Measurements from ENCODE around the gene BMPR1A. TPM values are rescaled to one million over a fixed set of nuclear protein-coding genes. Genes with fewer than 3 reads are reported as not detected.

BMPR1A gene
- total RNA-seq, 2 experiments from 2014 or later = 2.9 to 6.8 TPM

GRCh38 chr10:86954681-86955500 lies 198.5 kb downstream of the BMPR1A start:
- no peak for DNase-seq

GRCh38 chr10:86955501-86956194 lies 199.2 kb downstream of the BMPR1A start:
- no peak for DNase-seq
- intact Hi-C loops (cut with micrococcal nuclease) = no loop called here
- CTCF ChIA-PET = interaction anchor here (1.0 to 1.6 kb wide), 3 partner anchors 11 to 16 kb away, joined by 3 to 8 read pairs (median 3); no protein-coding TSS in a partner anchor
- Mint-ChIP-seq H3K27me3 (ENCODE audit: low read depth) (no peaks in the 10 kb centered on the region), H3K36me3 (ENCODE audit: low read depth) (peaks cover 4% of the 10 kb centered on the region), H3K4me3 (no peak overlapping the region), H3K9me3 (peaks cover 12% of the 10 kb centered on the region), H3K4me1 (ENCODE audit: low read depth) (peaks cover 15% of the 10 kb centered on the region), H3K27ac (no peak overlapping the region)

More at GRCh38 chr10:86954681-86955500, 198.5 kb downstream of the BMPR1A start:
- H3K9me3 Mint-ChIP-seq = peaks cover 12% of the 10 kb centered on the region
- CTCF ChIA-PET = interaction anchor here (1.0 to 1.2 kb wide), 3 partner anchors 9 to 15 kb away, joined by 3 to 8 read pairs (median 3); no protein-coding TSS in a partner anchor
- peaks cover 4% of the 10 kb centered on the region for H3K36me3 Mint-ChIP-seq (ENCODE audit: low read depth)
- intact Hi-C loops (cut with micrococcal nuclease) = no loop called here
- H3K4me3 Mint-ChIP-seq = no peak overlapping the region
- H3K27ac Mint-ChIP-seq = no peak overlapping the region
- H3K4me1 Mint-ChIP-seq (ENCODE audit: low read depth) = peaks cover 17% of the 10 kb centered on the region
- no peaks in the 10 kb centered on the region for H3K27me3 Mint-ChIP-seq (ENCODE audit: low read depth)

- Mint-ChIP-seq H3K36me3 (ENCODE audit: low read depth) (peaks cover 4% of the 10 kb centered on the region), H3K27ac (no peak overlapping the region), H3K9me3 (peaks cover 12% of the 10 kb centered on the region), H3K27me3 (ENCODE audit: low read depth) (no peaks in the 10 kb centered on the region), H3K4me1 (ENCODE audit: low read depth) (peaks cover 10% of the 10 kb centered on the region), H3K4me3 (no peak overlapping the region)
- CTCF ChIA-PET = interaction anchor here (0.7 to 1.6 kb wide), 3 partner anchors 10 to 20 kb away, joined by 3 to 8 read pairs (median 3); no protein-coding TSS in a partner anchor
- intact Hi-C loops (cut with micrococcal nuclease) = no loop called here
- DNase-seq = no peak
Measured at GRCh38 chr10:86956195-86956847, 199.9 kb downstream of the BMPR1A start.

GRCh38 chr10:86956848-86957448 lies 200.5 kb downstream of the BMPR1A start:
- Mint-ChIP-seq H3K4me3 (no peak overlapping the region), H3K4me1 (ENCODE audit: low read depth) (peaks cover 6% of the 10 kb centered on the region), H3K27ac (no peak overlapping the region), H3K9me3 (peaks cover 9% of the 10 kb centered on the region), H3K27me3 (ENCODE audit: low read depth) (no peaks in the 10 kb centered on the region), H3K36me3 (ENCODE audit: low read depth) (peaks cover 4% of the 10 kb centered on the region)
- intact Hi-C loops (cut with micrococcal nuclease) = no loop called here
- no peak for DNase-seq
- CTCF ChIA-PET = interaction anchor here (0.7 to 1.6 kb wide), 3 partner anchors 9 to 21 kb away, joined by 3 to 8 read pairs (median 3); no protein-coding TSS in a partner anchor

- H3K27ac Mint-ChIP-seq = no peak within 1 kb of the TSS
- H3K4me3 Mint-ChIP-seq = no peak within 1 kb of the TSS
- peaks cover under 1% of the 10 kb centered on the region for H3K36me3 Mint-ChIP-seq (ENCODE audit: low read depth)
- H3K4me1 Mint-ChIP-seq (ENCODE audit: low read depth) = peaks cover 5% of the 10 kb centered on the region
- H3K9me3 Mint-ChIP-seq = peaks cover 4% of the 10 kb centered on the region
- intact Hi-C loops (cut with micrococcal nuclease) = no loop called here
- H3K27me3 Mint-ChIP-seq (ENCODE audit: low read depth) = no peaks in the 10 kb centered on the region
- CTCF ChIA-PET = interaction anchor here (1.4 to 1.6 kb wide), 2 partner anchors 9 to 18 kb away, joined by 3 to 8 read pairs; no protein-coding TSS in a partner anchor
- DNase-seq = no peak
Measured at GRCh38 chr10:86957471-86958115, 201.2 kb downstream of the BMPR1A start, which contains the start of gene MMRN2. TSS of gene MMRN2 (minus strand) at chr10:86957615. CDS start at chr10:86957541, 74 bp downstream.

GRCh38 chr10:86958116-86958900 lies 201.9 kb downstream of the BMPR1A start, which contains the start of gene SNCG:
TSS of gene SNCG (plus strand) at chr10:86958599. CDS start at chr10:86958698, 99 bp downstream.
- no peak for DNase-seq
- Mint-ChIP-seq H3K36me3 (ENCODE audit: low read depth) (no peaks in the 10 kb centered on the region), H3K27ac (no peak within 1 kb of the TSS), H3K27me3 (ENCODE audit: low read depth) (no peaks in the 10 kb centered on the region), H3K4me1 (ENCODE audit: low read depth) (peaks cover 5% of the 10 kb centered on the region), H3K9me3 (peaks cover 2% of the 10 kb centered on the region), H3K4me3 (no peak within 1 kb of the TSS)
- intact Hi-C loops (cut with micrococcal nuclease) = no loop called here
- CTCF ChIA-PET = no interaction called here

- Mint-ChIP-seq H3K36me3 (ENCODE audit: low read depth) (no peaks in the 10 kb centered on the region), H3K27ac (no peak overlapping the region), H3K4me1 (ENCODE audit: low read depth) (peaks cover 5% of the 10 kb centered on the region), H3K4me3 (no peak overlapping the region), H3K9me3 (no peaks in the 10 kb centered on the region), H3K27me3 (ENCODE audit: low read depth) (no peaks in the 10 kb centered on the region)
- intact Hi-C loops (cut with micrococcal nuclease) = no loop called here
- CTCF ChIA-PET = no interaction called here
- DNase-seq = no peak
Measured at GRCh38 chr10:86958901-86959736, 202.7 kb downstream of the BMPR1A start.

- Mint-ChIP-seq H3K4me1 (ENCODE audit: low read depth) (peaks cover 5% of the 10 kb centered on the region), H3K27me3 (ENCODE audit: low read depth) (no peaks in the 10 kb centered on the region), H3K4me3 (no peak overlapping the region), H3K9me3 (no peaks in the 10 kb centered on the region), H3K27ac (no peak overlapping the region), H3K36me3 (ENCODE audit: low read depth) (no peaks in the 10 kb centered on the region)
- CTCF ChIA-PET = no interaction called here
- no peak for DNase-seq
- intact Hi-C loops (cut with micrococcal nuclease) = loop anchor here (1.0 kb wide), 1 partner anchor 20 kb away; no protein-coding TSS in a partner anchor
Measured at GRCh38 chr10:86959737-86960002, 203.3 kb downstream of the BMPR1A start.

GRCh38 chr10:86960003-86960862 lies 203.8 kb downstream of the BMPR1A start:
- no peaks in the 10 kb centered on the region for H3K36me3 Mint-ChIP-seq (ENCODE audit: low read depth)
- no peaks in the 10 kb centered on the region for H3K27me3 Mint-ChIP-seq (ENCODE audit: low read depth)
- CTCF ChIA-PET = interaction anchor here (1.4 to 2.7 kb wide), 2 partner anchors 11 to 22 kb away, joined by 3 to 22 read pairs; no protein-coding TSS in a partner anchor
- H3K27ac Mint-ChIP-seq = no peak overlapping the region
- peaks cover 5% of the 10 kb centered on the region for H3K4me1 Mint-ChIP-seq (ENCODE audit: low read depth)
- DNase-seq = peak; percentile 46
- intact Hi-C loops (cut with micrococcal nuclease) = loop anchor here (1.0 kb wide), 1 partner anchor 21 kb away; no protein-coding TSS in a partner anchor
- no peak overlapping the region for H3K4me3 Mint-ChIP-seq
- H3K9me3 Mint-ChIP-seq = no peaks in the 10 kb centered on the region
